GOT3 (cell line): ENCODE results near the gene OBP2A.

Source experiments
- DNase-seq: peaks from one replicate; lab custom pipeline; 2025; ENCODE audit warnings: mixed read lengths; lab: John Stamatoyannopoulos, UW

The OBP2A gene

GRCh38 chr9:135551456-135551855, 5.5 kb downstream of the OBP2A start:
- DNase-seq, result no peak

- no peak for DNase-seq
Measured at GRCh38 chr9:135552021-135552697, 6.2 kb downstream of the OBP2A start.

- no peak for DNase-seq
Measured at GRCh38 chr9:135552698-135553171, 6.8 kb downstream of the OBP2A start.

GRCh38 chr9:135554718-135555117, 8.8 kb downstream of the OBP2A start:
- no peak for DNase-seq

GRCh38 chr9:135555203-135555602, 9.3 kb downstream of the OBP2A start:
- DNase-seq, result no peak

GRCh38 chr9:135555910-135556309, 10.0 kb downstream of the OBP2A start:
- DNase-seq, result no peak

GRCh38 chr9:135559606-135560005, 13.7 kb downstream of the OBP2A start:
- no peak for DNase-seq

GRCh38 chr9:135561391-135562234, 15.7 kb downstream of the OBP2A start, which contains the start of gene PAEP:
Gene PAEP, plus strand, starts transcription at chr9:135561756.
- DNase-seq, result no peak

GRCh38 chr9:135562235-135562745, 16.4 kb downstream of the OBP2A start:
- no peak for DNase-seq

GRCh38 chr9:135563039-135563476, 17.1 kb downstream of the OBP2A start:
- DNase-seq, result no peak

GRCh38 chr9:135563858-135564257, 17.9 kb downstream of the OBP2A start:
- DNase-seq, result no peak

- DNase-seq, result no peak
Measured at GRCh38 chr9:135565141-135565628, 19.3 kb downstream of the OBP2A start.

GRCh38 chr9:135565636-135566035, 19.7 kb downstream of the OBP2A start:
- no peak for DNase-seq

GRCh38 chr9:135566552-135566951, 20.6 kb downstream of the OBP2A start:
- no peak for DNase-seq

GRCh38 chr9:135567311-135567710, 21.4 kb downstream of the OBP2A start:
- DNase-seq, result no peak

GRCh38 chr9:135568026-135568425, 22.1 kb downstream of the OBP2A start:
- no peak for DNase-seq

- no peak for DNase-seq
Measured at GRCh38 chr9:135570456-135570855, 24.5 kb downstream of the OBP2A start.

GRCh38 chr9:135572233-135572632, 26.3 kb downstream of the OBP2A start:
- no peak for DNase-seq

- DNase-seq, result no peak
Measured at GRCh38 chr9:135573124-135573523, 27.2 kb downstream of the OBP2A start.

GRCh38 chr9:135574331-135574730, 28.4 kb downstream of the OBP2A start:
- DNase-seq, result no peak

- DNase-seq, result no peak
Measured at GRCh38 chr9:135574943-135575342, 29.0 kb downstream of the OBP2A start.

- no peak for DNase-seq
Measured at GRCh38 chr9:135575995-135576631, 30.2 kb downstream of the OBP2A start.
